Esophagus mucosa (tissue), 1 donor: Measurements from ENCODE around the gene TGFBRAP1. TPM values are rescaled to one million over a fixed set of nuclear protein-coding genes. Genes with fewer than 3 reads are reported as not detected.
"Not testable (repeated sequence)": the region's sequence is repeated elsewhere in the genome, so short reads cannot be mapped to it uniquely, and the experiment has no call there.

Source experiments
- ATAC-seq: fragments of 200-7000 bp; cut with Tn5 transposase; one replicate; pipeline ENCODE4 v1.9.1; 2020
- total RNA-seq: library from RNA; stranded (reverse); gene quantifications from one replicate; pipeline ENCODE4 v1.2.4, GENCODE V29; 2023
- donor health status: DM: yes; HTN: yes; CAD: no.

TGFBRAP1 gene
- total RNA-seq, 1 donor from 2014 or later: 11.4 TPM

DNA sequence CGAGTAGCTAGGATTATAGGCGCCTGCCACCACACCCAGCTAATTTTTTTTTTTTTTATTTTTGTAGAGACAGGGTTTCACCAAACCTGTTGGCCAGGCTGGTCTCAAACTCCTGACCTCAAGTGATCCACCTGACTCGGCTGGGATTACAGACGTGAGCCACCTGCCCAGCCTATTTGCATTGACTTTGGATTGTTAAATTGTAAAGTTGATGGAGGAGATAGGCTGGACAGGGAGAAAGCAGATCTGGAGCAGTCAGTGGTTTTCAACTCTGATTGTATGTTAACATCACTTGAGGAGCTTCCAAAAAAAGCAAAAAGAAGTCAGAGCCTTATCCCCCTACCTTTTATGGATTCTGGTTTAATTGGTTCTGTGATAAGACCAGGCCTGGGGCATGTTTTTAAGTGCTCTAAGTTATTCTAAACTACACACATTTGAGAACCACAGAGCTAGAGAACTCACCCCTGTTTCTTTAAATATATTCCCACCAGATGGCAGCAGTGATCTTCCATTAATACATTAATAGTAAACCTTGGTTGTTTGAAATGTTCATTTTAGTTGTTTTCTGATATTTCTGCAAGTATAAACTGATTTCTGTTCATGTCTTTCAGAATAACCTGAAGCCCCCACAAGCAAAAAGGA is 15.3 kb upstream of the TGFBRAP1 start:
- peak; percentile 46 for ATAC-seq

DNA sequence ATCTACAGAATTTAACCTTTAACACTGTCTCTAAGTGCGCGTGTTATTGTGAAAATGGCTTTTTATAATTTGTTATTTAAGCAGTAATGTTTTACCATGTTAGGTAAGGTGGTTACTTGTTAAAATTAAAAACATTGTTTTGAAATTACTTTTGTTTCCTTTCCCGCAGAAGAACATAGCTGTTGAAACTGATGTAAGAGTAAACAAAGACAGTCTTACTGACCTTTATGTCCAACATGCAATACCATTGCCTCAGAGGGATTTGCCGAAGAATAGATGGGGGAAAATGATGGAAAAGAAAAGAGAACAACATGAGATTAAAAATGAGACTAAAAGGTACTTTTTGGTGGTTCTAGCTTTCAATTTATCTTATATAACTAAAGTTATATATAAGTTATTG is 9.9 kb upstream of the TGFBRAP1 start:
- no peak for ATAC-seq

DNA sequence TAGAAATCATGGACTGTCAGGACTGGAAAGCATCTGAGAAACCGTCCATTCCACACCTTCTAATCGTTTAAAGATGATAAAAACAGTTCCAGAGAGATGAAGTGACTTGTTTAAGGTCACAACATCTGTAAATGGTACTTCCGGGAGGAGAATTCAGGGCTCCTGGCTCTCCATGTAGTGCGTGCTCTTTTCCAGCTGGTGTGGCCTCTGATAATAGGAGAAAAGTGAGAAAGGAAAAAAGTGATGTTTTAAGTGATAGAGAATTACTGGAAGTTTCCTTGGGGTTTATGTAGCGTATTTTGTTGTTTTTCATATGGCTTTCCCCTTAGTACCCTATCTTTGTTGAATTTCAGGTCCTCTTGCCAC is 8.5 kb upstream of the TGFBRAP1 start:
- ATAC-seq: peak; percentile 36

DNA sequence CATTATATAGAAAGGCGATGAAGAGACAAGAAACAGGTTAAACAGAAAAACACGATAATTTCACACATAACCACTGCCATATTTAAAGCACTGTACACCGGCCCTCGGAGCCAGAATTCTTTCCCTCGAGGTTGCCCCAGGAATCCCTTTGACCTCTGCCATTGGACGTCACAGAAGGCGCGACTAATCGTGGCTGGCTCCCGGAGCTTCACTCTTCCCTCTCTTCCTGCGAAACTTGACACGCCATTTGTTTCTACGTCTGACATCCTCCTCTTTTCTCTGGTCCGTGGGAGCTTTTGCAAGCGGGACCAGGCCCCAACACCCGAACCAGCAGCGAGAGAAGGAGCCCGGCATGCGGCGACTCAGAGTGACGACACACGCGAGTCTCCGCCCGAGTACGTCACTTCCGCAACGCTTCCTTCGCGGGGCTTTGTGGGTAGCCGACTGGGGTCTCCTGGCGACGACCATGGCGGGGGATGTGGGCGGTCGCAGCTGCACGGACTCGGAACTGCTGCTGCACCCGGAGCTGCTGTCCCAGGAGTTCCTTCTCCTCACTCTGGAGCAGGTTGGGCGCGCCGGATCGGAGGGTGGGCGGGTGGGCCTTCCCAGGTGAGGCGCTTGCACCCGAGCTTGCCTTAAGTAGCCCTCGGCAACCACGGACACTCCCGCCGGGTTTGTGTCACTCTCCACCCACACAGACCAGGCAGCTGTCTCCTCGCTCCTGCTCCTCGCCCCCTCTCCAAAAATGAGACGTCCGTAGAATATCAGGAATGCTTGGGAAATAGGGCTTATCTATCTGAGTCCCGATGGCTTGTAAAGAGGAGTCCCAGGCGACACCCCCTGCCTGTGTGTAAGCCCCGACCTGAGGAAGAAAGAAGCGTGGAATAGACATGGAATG is 7.8 kb upstream of the TGFBRAP1 start, which contains the start of gene C2orf49:
Gene C2orf49, plus strand, starts transcription at position 419 of the 898 bp plus-strand sequence. Its CDS starts 48 bp downstream, at position 467.
- peak; percentile 90 for ATAC-seq

DNA sequence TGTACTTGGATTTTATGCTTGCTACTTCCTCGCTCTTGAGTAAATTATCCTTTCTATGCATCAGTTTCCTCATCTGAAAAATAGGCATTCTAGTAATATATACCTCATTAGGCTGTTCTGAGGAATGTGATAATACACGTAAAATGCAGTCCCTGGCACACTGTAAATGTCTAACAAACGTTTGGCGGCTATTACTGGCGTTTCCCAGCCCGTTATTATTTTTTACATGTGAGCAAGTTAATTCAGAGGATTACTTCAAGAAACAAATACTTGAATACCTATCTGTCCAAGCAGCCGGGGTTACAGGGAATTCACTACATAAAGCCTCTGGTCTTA is 7.2 kb upstream of the TGFBRAP1 start:
- ATAC-seq: no peak

DNA sequence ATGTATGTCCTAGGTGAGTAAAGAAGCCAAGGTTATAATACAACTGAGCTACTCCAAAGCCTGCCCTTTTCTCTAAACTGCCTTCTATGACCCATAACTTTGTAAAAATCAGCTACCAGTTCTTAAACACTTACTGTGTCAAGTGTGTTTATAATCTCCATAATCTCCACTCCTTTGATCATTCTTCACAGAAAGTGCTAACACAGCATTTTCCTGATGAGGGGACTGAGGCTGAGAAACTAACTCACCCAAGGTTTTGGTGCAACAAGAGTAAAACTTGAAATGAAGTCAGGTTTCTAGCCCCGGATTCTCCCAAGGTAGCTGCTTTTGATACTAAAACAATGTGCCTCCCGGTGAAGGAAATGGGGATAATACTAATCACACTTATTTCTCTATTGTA is 5.9 kb upstream of the TGFBRAP1 start:
- no peak for ATAC-seq

DNA sequence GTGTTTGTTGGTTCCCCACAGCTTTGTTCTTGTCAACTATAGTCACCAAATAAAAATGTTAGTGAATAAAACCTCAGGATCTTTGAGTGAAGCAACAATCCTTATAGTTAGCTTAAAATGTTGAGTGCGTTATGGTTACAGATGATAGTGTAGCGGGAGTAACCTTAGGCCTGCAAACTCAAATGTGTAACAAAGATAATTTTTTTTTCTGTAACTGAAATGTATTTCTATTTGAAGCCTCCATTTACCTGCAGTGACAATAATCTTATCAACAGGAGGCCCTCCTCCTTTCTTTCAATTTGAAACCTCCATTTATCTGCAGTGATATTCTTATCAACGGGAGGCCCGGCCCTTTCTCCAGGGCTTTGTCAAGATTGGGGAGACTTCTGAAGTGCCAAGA is 4.7 kb upstream of the TGFBRAP1 start:
- ATAC-seq: no peak

DNA sequence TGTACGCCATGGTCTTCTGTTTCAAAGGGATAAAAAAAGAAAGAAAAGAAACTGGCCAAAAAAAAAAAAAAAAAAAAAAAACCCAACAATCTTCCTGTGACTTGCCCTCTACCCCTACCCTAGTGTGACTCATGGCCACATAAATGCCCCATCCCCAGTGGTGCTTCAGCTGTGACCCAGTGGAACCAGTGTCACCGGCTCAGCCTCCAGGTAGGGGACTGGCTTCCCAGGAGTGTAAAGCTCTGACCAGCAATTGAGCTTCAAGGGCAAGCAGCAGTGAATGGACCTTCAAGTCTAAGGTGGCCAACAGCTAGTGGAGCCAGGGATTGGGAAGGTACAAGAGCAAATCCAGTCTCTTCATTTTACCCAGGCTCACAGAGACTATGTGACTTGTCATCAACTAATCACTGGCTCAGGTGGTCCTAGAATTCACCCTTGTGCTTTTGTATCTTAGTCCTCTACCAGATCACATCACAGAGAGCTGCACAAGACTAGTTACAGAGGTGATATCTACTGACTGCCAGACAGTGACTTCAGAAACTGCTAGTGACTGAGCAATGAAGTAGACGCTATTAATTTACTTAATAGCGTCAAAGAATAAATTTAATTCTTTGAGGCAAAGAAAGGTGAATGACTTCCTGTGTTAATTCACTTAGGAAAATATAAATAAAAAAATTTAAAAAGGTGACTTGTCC is 1.3 kb upstream of the TGFBRAP1 start:
- peak; percentile 58 for ATAC-seq

DNA sequence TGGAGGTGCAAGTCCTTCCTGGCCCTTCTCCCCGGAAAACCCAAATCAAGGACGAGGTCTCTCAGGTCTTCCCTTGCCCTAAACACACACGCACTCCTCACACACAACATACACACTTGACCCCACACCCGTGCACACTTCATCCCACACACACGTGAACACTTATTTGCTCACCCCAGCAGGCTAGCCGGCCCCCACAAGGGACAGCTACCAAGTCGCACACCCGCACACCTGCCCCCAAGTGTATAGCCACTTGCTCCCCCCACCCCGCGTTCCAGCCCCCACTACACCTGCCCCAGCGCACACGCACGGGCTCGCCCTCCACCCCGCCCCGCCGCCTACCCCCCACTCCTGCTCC is 359 bp downstream of the TGFBRAP1 start:
- ATAC-seq: peak; percentile 15

DNA sequence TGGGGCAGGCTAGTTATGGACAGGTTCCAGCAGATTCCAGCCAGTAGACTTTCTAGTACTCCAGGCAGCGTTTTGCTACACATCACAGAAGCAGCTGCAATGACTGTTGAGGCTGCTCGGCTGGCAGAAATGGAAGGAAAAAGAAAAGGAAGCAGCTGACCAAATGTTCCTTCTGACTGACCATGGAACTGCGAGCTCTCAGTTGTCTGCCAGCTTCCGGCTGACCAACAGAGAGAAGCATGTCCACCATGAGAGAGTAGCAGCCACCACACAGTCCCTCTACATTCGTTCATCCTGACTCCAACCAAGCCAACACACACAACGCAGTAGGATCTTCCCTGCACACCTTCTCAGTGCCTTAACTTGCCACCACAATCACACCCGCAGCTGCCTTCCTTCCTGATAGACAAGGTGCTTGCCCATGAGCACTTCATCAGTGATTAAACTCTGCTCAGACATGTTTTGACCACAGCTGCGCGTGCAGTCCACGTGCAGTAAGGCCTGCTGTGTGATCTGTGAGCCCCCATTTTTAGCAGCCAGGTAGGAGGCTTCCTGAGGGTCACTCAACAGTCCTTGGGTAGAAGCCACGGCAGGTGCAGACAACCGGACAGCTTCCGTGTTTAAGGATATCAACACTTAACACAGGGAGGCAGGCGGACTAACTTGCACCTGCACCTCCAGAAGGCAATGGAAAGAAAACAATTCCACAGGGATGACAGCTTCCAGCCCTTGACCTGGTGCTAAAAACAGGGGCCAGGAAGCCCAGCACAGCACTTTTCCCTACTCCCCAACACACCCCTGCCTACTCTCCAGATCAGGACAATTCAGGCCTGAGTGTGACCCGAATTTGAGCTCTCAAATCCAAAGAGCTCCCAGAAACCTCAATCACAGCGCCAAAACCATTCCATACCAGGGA is 996 bp downstream of the TGFBRAP1 start:
- peak; percentile 69 for ATAC-seq

DNA sequence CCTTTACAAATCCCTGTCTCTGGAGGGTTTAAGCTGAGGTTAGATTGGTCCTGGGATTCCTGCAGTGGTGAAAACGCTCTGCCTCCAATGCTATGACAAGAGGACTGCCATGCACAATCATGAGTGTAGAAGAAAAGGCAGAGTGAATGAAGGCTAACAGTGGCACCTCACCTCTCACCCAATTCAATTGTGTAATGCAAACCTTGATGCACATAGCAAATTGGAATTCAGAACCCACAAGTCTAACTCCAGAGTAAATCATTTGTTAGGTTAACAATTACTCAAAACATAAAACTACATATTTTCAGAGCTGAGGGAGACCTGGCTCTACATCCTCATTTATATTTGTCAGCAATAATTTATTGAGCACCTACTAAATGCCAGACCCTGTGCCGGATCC is 1.8 kb downstream of the TGFBRAP1 start:
- ATAC-seq: no peak

DNA sequence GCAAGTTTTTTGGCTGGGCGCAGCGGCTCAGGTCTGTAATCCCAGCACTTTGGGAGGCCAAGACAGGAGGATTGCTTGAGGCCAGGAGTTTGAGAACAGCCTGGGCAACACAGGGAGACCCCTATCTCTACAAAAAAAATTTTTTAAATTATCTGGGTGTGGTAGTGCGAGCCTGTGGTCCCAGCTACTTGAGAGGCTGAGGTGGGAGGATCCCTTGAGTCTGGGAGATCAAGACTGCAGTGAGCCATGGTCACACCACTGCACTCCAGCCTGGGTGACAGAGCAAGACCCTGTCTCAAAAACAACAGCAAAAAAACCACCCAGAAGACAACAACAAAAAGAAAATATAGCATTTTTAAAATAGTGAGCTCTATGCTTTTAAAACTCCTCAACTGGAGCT is 2.3 kb downstream of the TGFBRAP1 start:
- ATAC-seq: not testable (repeated sequence)

DNA sequence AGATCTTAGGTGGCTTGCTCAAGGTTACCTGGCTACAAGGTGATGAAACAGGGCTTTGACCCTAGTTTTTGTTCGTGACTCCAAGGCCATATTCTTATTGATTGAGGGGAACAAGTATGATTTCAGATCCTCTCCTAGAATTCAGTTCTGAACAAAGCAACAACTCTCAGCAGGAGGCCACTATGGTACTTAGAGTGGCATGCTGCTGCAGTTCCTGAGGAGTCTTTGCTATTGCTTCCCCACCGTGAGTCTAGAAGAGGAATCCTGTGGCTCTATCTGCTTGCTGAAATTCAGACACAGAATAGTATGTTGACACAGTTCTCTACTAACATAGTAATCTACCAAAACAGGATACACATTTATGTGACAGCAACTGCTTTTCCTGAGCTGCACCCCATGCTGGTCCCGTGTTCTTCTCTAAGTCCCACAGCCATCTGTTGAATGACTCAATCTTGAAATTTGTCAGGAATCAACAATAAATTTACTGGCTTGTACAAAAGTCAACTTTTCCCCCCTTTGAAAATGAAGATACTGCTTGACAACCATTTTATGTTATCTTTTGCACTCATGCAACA is 4.1 kb downstream of the TGFBRAP1 start:
- no peak for ATAC-seq

DNA sequence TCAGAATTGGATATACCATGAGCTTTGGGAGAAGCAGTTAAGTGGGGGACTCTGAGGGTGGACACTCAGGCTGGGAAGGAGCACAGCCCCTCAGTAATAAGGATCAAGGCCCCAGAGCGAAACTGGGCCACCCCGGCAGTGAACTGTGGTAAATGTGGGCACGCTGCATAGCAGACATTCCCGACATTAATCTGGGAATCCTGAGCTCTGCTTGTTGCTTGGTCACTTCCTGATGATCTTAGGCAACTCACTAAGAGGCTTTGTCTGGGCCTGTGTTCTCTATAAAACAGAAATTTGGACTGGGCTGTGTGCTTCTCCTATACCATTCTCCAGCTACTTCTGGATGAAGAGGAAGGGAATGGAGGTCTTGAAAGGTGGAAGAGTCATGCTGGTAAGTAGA is 4.8 kb downstream of the TGFBRAP1 start:
- no peak for ATAC-seq

DNA sequence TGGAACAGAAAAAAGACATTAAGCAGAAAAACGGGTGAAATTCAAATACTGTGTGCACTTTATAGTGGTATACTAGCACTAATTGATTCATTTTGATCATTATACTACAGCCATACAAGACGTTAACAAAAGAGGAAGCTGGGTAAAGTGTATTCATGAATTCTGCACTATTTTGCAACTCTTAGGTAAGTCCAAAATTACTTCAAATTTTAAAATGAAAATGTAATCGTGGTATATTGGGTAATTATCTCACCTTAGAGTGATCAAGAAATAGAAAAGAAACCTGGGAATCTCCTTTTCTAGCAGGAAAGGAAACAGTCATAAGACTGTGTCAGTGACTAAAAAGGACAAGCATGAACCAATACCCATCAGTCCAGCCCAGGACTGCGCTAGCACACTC is 5.4 kb downstream of the TGFBRAP1 start:
- no peak for ATAC-seq

DNA sequence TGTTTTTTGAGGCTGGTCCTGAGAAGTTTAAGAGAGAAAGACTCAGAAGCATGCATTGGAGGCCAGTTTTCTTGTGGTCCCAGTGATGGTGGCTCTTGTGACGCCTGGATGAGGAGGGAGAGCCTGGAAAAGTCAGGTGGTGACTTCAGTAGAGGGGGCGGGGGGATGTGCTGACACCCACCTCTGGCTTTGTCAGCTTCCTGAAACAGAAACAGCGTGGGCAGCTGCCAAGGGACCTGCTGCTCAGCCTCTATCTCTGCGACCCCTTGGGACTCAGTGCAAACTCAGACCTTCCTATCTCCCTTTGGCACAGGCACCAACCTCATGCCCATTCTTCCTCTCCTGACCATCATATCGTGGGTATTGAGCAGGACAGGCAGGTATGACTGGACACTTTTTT is 6.4 kb downstream of the TGFBRAP1 start:
- no peak for ATAC-seq

DNA sequence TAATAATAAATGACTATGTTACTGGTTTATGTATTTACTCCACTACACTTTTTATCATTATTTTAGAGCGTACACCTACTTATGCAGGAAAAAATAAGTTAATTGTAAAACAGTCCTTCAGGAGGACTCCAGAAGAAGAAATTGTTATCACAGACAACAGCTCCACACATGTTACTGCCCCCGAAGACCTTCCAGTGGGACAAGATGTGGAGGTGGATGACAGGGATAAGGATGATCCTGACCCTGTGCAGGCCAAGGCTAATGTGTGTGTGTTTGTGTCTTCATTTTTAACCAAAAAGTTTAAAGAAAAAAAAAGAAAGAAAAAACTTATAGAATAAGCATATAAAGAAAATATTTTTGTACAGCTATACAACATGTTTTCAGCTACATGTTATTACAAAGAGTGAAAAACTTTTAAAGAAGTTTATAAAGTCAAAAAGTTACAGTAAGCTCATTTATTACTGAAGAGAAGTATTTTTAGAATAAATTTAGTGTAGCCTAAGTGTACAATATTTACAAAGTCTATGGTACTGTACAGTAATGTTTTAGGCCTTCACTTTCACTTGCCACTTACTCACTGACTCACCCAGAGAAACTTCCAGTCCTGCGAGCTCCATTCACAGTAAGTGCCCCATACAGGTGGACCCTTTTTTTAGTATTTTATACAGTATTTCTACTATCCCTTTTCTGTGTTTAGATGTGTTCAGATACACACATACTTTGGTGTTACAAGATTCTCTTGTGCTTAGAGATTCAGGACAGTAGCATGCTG is 7.5 kb downstream of the TGFBRAP1 start:
- no peak for ATAC-seq

DNA sequence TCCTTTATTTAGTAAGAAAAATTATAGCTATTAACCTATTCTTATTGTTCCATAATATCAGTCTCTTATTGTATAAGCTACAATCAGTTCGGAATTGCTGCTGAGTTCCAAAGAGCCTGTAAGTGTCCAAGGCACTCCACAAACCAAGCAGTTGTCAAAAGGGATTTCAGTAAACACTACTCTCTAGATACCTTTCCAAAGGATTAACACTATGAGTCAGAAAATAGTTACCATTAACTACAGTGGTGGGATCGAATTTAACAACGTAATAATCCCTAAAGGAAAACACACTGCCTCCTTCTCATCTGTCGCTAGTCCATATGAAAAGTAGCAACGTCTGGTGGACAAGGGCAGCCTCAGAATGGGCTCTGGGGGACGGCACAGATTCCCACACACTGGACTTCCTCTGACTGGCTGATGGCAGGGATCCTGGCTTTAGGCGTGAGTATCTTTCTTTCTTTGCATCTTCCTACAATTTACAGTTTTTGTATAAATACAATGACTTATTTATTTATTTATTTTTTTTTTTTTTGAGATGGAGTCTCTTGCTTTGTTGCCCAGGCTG is 8.8 kb downstream of the TGFBRAP1 start:
- ATAC-seq: no peak

DNA sequence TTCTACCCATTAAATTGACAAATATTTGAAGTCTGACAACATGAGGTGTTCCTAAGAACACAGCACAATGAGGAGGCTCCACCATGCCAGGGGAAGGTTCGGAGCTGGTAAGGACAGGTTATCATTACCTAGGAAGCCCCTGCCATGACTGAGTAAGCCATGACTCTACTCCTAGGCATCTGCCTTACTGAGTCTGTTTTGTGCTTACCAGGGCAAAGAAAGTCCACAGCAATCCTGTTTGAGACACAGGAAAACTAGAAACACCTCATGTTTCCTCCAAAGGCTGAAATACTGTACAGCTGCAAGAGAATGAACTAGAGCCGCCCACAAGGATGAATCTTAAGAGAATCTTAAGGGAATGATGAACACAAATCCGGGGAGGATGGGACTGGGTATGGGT is 11.6 kb downstream of the TGFBRAP1 start:
- no peak for ATAC-seq

DNA sequence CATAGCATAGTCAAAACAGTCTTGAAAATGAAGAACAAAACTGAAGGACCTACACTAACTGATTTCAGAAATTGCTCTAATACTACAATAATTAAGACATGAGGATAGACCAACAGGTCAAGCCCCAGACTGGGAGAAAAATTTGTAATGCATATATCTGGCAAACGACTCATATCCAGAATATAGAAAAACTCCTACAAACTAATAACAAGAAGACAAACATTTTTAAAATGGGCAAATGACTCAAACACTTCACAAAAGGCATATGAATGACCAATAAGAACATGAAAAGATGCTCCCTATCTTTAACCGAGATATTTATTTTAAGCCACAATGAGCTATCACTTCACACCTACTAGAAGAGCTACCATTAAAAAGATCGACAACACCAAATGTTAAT is 14.2 kb downstream of the TGFBRAP1 start:
- no peak for ATAC-seq

DNA sequence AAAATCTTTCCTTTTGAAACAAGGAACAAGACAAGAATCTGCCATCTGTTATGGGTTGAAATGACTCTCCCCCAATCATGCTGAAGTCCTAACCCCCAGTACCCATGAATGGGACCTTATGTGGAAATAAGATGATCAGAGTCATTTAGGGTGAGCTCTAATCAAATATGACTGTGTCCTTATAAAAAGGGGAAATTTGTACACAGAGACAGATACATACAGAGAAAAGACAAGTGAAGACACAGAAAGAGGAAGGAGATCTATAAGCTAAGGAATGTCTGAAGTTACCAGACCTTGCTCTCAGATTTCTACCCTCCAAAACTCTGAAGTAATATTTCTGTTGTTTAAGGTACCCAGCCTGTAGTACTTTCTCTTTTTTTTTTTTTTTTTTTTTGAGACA is 15.7 kb downstream of the TGFBRAP1 start:
- no peak for ATAC-seq
